ENCODE measurements around the gene NR2E1. TPM values are rescaled to one million over a fixed set of nuclear protein-coding genes. Genes with fewer than 3 reads are reported as not detected.

NR2E1 gene
- total and polyA plus RNA-seq, 2 experiments from 2014 or later: not detected

GRCh38 chr6:108175176-108175591 lies 9.4 kb downstream of the NR2E1 start:
- TF ChIP-seq EZH2phosphoT487 (IDR thresholded peaks at IDR 0.05; ENCODE audit: unreplicated experiment) (peak; percentile 42), STAT1 (IDR thresholded peaks at IDR 0.05; ENCODE audit: unreplicated experiment) (no peak), NANOG (IDR thresholded peaks at IDR 0.05; ENCODE audit: borderline replicate concordance) (no peak), EZH2 (IDR thresholded peaks at IDR 0.05; ENCODE audit: low read depth, unreplicated experiment) (peak; percentile 72), ZNF462 (CRISPR knock-in tag; IDR thresholded peaks at IDR 0.05) (no peak), JUNB (IDR thresholded peaks at IDR 0.05; ENCODE audit: unreplicated experiment) (no peak)
- Histone ChIP-seq H3K36me3 (ENCODE audit: insufficient read depth) (no peaks in the 10 kb centered on the region), H3K4me3 (peak overlapping the region; percentile 53), H3K27me3 (ENCODE audit: insufficient read depth) (peaks cover 88% of the 10 kb centered on the region), H2AFZ (0 out of 2 replicates have a peak overlapping the region, but pooled peaks have one; percentile 49), H3K4me2 (peak overlapping the region; percentile 86), H3F3A (replicated peaks; ENCODE audit: low read depth) (peaks cover 49% of the 10 kb centered on the region), H3K79me2 (replicated peaks; ENCODE audit: insufficient read depth) (no peaks in the 10 kb centered on the region), H3K9me2 (ENCODE audit: insufficient read depth) (no peaks in the 10 kb centered on the region), H3K27ac (ENCODE audit: low read depth) (no peak overlapping the region), H3K4me1 (ENCODE audit: insufficient read depth) (peaks cover 73% of the 10 kb centered on the region), H4K20me1 (replicated peaks; ENCODE audit: insufficient read depth) (peaks cover 39% of the 10 kb centered on the region)
- Mint-ChIP-seq H3K27me3 (ENCODE audit: insufficient read depth, low read depth, poor library complexity) (peaks cover 95% of the 10 kb centered on the region), H3K36me3 (ENCODE audit: low read depth) (no peaks in the 10 kb centered on the region), H3K9me3 (no peaks in the 10 kb centered on the region; the same call in 2 of the 3 replicates), H3K27ac (no peak overlapping the region), H3K4me1 (peaks cover 53% of the 10 kb centered on the region), H3K4me3 (peak overlapping the region; percentile 68)
- DNase-seq (ENCODE audit: low spot score) (no peak), ATAC-seq (no peak)
